ENCODE measurements around the gene ESYT3.
"Not testable (repeated sequence)": the region's sequence is repeated elsewhere in the genome, so short reads cannot be mapped to it uniquely, and the experiment has no call there.

GRCh38 chr3:138486580-138486979 is 52.2 kb downstream of the ESYT3 start:
- not testable (repeated sequence) for TF ChIP-seq CTCF, POLR2AphosphoS5 (IDR thresholded peaks at IDR 0.05)

Measured in breast epithelium (tissue), 3 donors.